Measurements from ENCODE around the gene C1orf21.

C1orf21 gene

DNA sequence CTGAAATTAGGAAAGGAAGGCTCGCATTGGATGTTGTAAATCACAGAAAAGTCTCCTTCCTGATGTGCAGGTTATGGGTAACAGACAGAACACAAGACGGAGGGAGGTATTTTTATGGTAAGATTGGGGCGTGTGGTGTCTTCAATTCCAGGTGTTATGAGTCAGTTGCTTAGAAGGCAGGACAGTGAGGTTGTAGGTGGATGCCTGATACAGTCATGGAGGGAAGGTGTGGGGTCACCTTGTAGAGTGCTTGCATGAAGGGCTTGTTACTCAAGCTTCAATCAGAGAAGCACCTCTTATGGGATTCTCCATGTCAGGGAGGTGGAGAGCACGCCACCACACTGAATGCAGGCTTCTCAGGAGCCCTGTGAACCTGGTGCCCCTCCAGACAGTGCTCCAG, 63.1 kb downstream of the C1orf21 start:
- FAIRE-seq (no peak), DNase-seq (ENCODE audit: insufficient read length, low spot score) (no peak)
- TF ChIP-seq POLR2A (IDR thresholded peaks at IDR 0.05; ENCODE audit: low read depth, low read length) (no peak), PAX5 (IDR thresholded peaks at IDR 0.05; ENCODE audit: insufficient read depth, low read length, severe bottlenecking) (no peak), POU2F2 (IDR thresholded peaks at IDR 0.05; ENCODE audit: low read depth, low read length) (no peak), SPI1 (IDR thresholded peaks at IDR 0.05; ENCODE audit: low read depth, low read length) (no peak), POLR2AphosphoS5 (IDR thresholded peaks at IDR 0.05; ENCODE audit: low read depth, low read length) (no peak), TAF1 (IDR thresholded peaks at IDR 0.05; ENCODE audit: low read depth, low read length) (no peak)

DNA sequence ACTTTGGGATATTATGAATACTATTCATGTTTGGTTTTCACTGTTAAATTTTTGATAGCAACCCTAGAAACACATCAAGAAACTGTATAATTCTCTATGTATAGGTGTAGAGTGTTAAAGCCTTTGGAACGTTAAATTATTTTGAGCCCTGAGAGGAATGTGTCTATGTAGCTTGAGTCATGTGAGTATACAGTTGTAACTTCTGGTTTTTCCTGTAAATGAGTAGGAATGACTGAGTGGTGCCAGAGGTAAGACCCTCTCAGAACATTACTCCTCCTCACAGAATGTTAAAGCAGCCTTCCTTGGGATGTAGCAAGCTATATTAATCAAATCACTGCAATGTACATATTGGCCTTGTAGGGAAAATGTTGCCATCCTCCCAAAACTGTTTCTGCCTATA, 69.0 kb downstream of the C1orf21 start:
- TF ChIP-seq POU2F2 (IDR thresholded peaks at IDR 0.05; ENCODE audit: low read depth, low read length) (no peak), TAF1 (IDR thresholded peaks at IDR 0.05; ENCODE audit: low read depth, low read length) (no peak), POLR2A (IDR thresholded peaks at IDR 0.05; ENCODE audit: low read depth, low read length) (no peak), PAX5 (IDR thresholded peaks at IDR 0.05; ENCODE audit: insufficient read depth, low read length, severe bottlenecking) (no peak), SPI1 (IDR thresholded peaks at IDR 0.05; ENCODE audit: low read depth, low read length) (no peak), POLR2AphosphoS5 (IDR thresholded peaks at IDR 0.05; ENCODE audit: low read depth, low read length) (no peak)
- DNase-seq (ENCODE audit: insufficient read length, low spot score): no peak
- FAIRE-seq: no peak

DNA sequence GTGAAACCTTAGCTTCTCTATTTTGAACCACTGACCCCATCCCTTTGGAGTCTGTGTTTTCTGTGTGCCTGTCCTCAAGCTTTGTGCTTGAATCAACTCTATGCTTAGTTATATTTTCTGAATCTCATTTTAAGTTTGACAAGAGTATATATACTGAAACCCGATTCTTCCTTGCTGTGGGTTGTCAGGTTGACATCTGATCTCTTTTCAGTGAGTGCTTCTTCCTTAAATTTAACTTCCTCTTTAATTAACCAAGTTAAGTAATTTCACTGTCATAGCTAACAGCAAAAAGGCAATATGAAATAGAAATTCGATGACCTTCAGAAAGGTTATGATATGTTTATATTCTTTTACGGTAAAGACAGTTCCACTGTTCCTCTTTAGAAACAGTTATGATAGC, 69.4 kb downstream of the C1orf21 start:
- TF ChIP-seq TAF1 (IDR thresholded peaks at IDR 0.05; ENCODE audit: low read depth, low read length) (no peak), POLR2A (IDR thresholded peaks at IDR 0.05; ENCODE audit: low read depth, low read length) (no peak), POU2F2 (IDR thresholded peaks at IDR 0.05; ENCODE audit: low read depth, low read length) (no peak)
- FAIRE-seq (no peak), DNase-seq (ENCODE audit: insufficient read length, low spot score) (no peak)

DNA sequence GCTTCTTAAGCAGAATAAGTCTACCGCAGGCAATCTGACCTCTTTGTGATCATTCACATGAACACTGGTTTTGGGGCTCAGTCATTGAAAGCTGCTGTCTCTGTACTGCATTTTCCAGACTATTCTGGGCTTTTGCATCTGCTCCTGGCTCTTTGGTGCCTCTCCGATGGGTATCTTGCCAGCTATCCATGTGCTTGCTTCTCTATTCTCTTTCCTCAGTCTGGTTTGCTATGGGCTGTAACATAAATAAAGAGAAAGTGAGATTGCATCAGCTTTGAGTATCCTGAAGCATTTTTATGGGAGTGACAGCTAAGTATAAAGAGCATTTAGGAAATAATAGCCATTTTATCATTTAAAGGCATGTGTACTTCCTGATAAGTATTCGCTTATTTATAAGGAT, 70.7 kb downstream of the C1orf21 start:
- DNase-seq (ENCODE audit: insufficient read length, low spot score) (no peak), FAIRE-seq (no peak)
- TF ChIP-seq POLR2A (IDR thresholded peaks at IDR 0.05; ENCODE audit: low read depth, low read length) (no peak), POU2F2 (IDR thresholded peaks at IDR 0.05; ENCODE audit: low read depth, low read length) (no peak), TAF1 (IDR thresholded peaks at IDR 0.05; ENCODE audit: low read depth, low read length) (no peak), SPI1 (IDR thresholded peaks at IDR 0.05; ENCODE audit: low read depth, low read length) (no peak), PAX5 (IDR thresholded peaks at IDR 0.05; ENCODE audit: insufficient read depth, low read length, severe bottlenecking) (no peak), POLR2AphosphoS5 (IDR thresholded peaks at IDR 0.05; ENCODE audit: low read depth, low read length) (no peak)

DNA sequence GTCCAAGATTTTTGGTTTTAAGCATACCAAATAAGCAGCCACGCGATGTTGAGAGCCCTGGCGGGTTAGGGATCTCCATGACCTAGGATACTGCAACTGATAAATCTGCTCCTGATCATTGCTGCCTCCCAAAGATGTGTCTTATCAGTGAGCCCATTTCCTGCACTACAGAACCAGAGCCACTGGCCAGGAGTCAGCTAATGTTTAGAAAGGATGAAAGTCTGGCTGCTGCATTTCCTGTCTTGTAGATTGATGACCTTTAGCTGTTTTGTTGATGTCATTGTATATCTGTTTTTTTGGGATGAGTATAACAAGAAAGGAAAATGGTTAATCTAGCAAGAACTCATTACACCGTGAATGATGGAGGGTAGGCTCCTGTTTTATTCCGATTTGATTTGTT, 74.5 kb downstream of the C1orf21 start:
- FAIRE-seq: no peak

DNA sequence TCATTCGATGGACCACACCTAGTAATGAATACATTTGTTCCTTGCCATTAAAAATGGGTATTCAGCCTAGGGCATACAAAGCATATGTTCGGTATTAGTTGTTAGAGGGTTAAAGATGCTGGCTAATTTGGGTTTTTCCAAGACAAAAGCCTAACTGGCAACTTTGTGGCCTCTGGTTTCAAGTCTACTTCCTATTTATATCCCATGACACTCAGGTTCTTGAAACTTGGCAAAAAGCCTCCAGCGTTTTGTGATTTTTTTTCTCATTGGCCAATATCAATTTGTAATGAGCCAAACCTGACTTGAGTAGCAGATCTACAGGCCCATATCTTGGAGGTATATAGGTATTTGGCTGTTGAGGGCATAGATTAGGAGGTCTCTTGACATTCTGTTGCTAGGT, 75.3 kb downstream of the C1orf21 start:
- FAIRE-seq (no peak), DNase-seq (ENCODE audit: insufficient read length, low spot score) (no peak)

More for the DNA sequence above, 74.5 kb downstream of the C1orf21 start:
- DNase-seq (ENCODE audit: insufficient read length, low spot score): no peak
- TF ChIP-seq POU2F2 (IDR thresholded peaks at IDR 0.05; ENCODE audit: low read depth, low read length): no peak
- no peak for TF ChIP-seq POLR2AphosphoS5 (IDR thresholded peaks at IDR 0.05; ENCODE audit: low read depth, low read length)
- no peak for TF ChIP-seq TAF1 (IDR thresholded peaks at IDR 0.05; ENCODE audit: low read depth, low read length)
- TF ChIP-seq SPI1 (IDR thresholded peaks at IDR 0.05; ENCODE audit: low read depth, low read length): no peak
- no peak for TF ChIP-seq POLR2A (IDR thresholded peaks at IDR 0.05; ENCODE audit: low read depth, low read length)
- no peak for TF ChIP-seq PAX5 (IDR thresholded peaks at IDR 0.05; ENCODE audit: insufficient read depth, low read length, severe bottlenecking)

DNA sequence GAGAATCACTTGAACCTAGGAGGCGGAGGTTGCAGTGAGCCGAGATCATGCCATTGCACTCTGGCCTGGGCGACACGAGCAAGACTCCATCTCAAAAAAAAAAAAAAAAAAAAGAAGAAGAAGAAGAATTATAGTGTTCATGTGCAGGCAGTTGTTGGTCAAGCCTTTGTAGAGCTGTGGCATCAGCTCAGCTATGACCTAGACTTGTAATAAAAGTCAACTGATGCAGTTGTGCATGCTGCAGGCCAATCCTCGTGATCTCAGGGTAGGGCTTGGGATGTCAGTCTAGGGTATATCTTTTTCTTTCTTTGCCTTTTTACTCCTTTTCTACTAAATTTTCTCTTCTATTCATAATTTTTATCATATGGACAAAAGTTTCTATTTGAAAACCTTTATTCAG, 76.2 kb downstream of the C1orf21 start:
- no peak for FAIRE-seq
- TF ChIP-seq POLR2A (IDR thresholded peaks at IDR 0.05; ENCODE audit: low read depth, low read length) (no peak), SPI1 (IDR thresholded peaks at IDR 0.05; ENCODE audit: low read depth, low read length) (no peak), POLR2AphosphoS5 (IDR thresholded peaks at IDR 0.05; ENCODE audit: low read depth, low read length) (no peak), POU2F2 (IDR thresholded peaks at IDR 0.05; ENCODE audit: low read depth, low read length) (no peak), PAX5 (IDR thresholded peaks at IDR 0.05; ENCODE audit: insufficient read depth, low read length, severe bottlenecking) (no peak), TAF1 (IDR thresholded peaks at IDR 0.05; ENCODE audit: low read depth, low read length) (no peak)
- no peak for DNase-seq (ENCODE audit: insufficient read length, low spot score)

More for the DNA sequence above, 75.3 kb downstream of the C1orf21 start:
- no peak for TF ChIP-seq POU2F2 (IDR thresholded peaks at IDR 0.05; ENCODE audit: low read depth, low read length)
- TF ChIP-seq TAF1 (IDR thresholded peaks at IDR 0.05; ENCODE audit: low read depth, low read length): no peak
- TF ChIP-seq POLR2A (IDR thresholded peaks at IDR 0.05; ENCODE audit: low read depth, low read length): no peak
- no peak for TF ChIP-seq PAX5 (IDR thresholded peaks at IDR 0.05; ENCODE audit: insufficient read depth, low read length, severe bottlenecking)
- TF ChIP-seq SPI1 (IDR thresholded peaks at IDR 0.05; ENCODE audit: low read depth, low read length): no peak
- TF ChIP-seq POLR2AphosphoS5 (IDR thresholded peaks at IDR 0.05; ENCODE audit: low read depth, low read length): no peak

DNA sequence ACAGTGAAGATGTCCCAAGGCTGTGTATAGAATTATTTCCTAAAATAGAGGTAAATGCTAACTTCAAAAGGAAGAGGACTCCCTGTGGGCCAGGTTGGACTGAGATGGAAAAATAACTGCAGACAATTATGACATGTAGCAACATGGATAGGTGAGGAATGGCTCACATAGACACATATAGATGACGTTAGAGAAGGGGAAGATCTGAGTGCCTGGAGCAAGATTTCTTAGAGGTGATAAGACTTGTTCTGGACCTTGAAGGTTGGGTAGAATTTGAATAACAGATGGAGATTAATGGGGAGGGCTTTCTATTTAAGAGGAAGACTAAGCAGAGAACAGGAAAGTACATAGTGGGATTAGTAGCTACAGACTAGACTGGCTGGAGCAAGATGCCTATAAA, 76.9 kb downstream of the C1orf21 start:
- TF ChIP-seq PAX5 (IDR thresholded peaks at IDR 0.05; ENCODE audit: insufficient read depth, low read length, severe bottlenecking) (no peak), TAF1 (IDR thresholded peaks at IDR 0.05; ENCODE audit: low read depth, low read length) (no peak), SPI1 (IDR thresholded peaks at IDR 0.05; ENCODE audit: low read depth, low read length) (no peak), POU2F2 (IDR thresholded peaks at IDR 0.05; ENCODE audit: low read depth, low read length) (no peak), POLR2A (IDR thresholded peaks at IDR 0.05; ENCODE audit: low read depth, low read length) (no peak), POLR2AphosphoS5 (IDR thresholded peaks at IDR 0.05; ENCODE audit: low read depth, low read length) (no peak)
- DNase-seq (ENCODE audit: insufficient read length, low spot score) (no peak), FAIRE-seq (no peak)

DNA sequence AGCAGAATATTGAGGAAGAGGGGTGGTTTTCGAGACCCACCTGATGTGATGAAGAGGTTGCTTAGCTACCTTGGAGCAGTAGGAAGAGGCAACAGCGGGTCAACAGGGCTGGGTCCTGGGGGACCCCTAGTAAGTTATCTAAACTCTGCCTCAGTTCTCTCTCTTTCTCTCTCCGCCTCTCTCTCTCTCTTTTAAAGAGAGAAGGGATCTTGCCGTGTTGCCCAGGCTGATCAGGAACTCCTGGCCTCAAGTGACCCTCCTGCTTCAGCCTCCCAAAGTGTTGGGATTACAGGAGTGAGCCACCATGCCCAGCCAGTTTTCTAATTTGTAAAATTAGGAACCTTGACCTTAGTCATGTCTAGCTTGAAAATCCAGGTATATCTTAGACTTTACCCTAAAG, 77.9 kb downstream of the C1orf21 start:
- DNase-seq (ENCODE audit: insufficient read length, low spot score) (no peak), FAIRE-seq (no peak)
- no peak for TF ChIP-seq POLR2A (IDR thresholded peaks at IDR 0.05; ENCODE audit: low read depth, low read length)
- no peak for TF ChIP-seq PAX5 (IDR thresholded peaks at IDR 0.05; ENCODE audit: insufficient read depth, low read length, severe bottlenecking)
- TF ChIP-seq POLR2AphosphoS5 (IDR thresholded peaks at IDR 0.05; ENCODE audit: low read depth, low read length): no peak
- no peak for TF ChIP-seq SPI1 (IDR thresholded peaks at IDR 0.05; ENCODE audit: low read depth, low read length)
- TF ChIP-seq TAF1 (IDR thresholded peaks at IDR 0.05; ENCODE audit: low read depth, low read length): no peak
- no peak for TF ChIP-seq POU2F2 (IDR thresholded peaks at IDR 0.05; ENCODE audit: low read depth, low read length)

DNA sequence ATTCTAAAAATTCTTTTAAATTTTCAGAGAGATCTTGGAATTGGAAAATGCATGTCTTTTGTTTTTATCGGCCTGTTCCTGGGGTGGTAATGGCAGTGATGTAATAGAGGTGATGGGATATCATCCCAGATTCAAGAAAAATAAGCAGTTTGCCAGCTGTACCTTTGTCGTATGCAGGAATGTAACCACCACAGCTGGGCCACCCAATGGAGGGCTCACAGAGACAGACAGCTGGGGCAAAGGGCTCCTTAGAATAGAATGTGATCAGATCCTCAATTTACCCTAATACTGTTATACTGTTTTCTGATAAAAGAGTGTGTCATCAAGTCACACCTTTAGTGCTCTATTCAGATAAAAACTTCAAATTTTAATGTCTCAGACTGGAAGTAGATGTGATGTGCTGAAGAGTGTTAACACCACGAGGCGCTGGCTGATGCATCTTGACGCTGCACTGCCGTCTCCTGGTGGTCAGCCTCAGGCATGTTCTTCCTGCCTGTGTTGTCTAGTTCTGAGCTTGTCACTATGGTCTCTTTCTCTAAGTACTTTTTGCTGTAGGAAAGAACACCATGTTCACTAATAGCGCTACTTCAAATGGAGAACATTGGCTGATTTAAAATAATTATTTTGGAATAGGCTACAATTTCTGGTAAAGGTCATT, 78.8 kb downstream of the C1orf21 start:
- no peak for TF ChIP-seq PAX5 (IDR thresholded peaks at IDR 0.05; ENCODE audit: insufficient read depth, low read length, severe bottlenecking)
- TF ChIP-seq SPI1 (IDR thresholded peaks at IDR 0.05; ENCODE audit: low read depth, low read length): no peak
- no peak for TF ChIP-seq POLR2AphosphoS5 (IDR thresholded peaks at IDR 0.05; ENCODE audit: low read depth, low read length)
- TF ChIP-seq TAF1 (IDR thresholded peaks at IDR 0.05; ENCODE audit: low read depth, low read length): no peak
- no peak for TF ChIP-seq POU2F2 (IDR thresholded peaks at IDR 0.05; ENCODE audit: low read depth, low read length)
- TF ChIP-seq POLR2A (IDR thresholded peaks at IDR 0.05; ENCODE audit: low read depth, low read length): no peak
- no peak for DNase-seq (ENCODE audit: insufficient read length, low spot score)
- FAIRE-seq: no peak

All from GM12891 (cell line).